ENCODE results near the gene EIF4G3. TPM values are rescaled to one million over a fixed set of nuclear protein-coding genes. Genes with fewer than 3 reads are reported as not detected.
"Not testable (repeated sequence)": the region's sequence is repeated elsewhere in the genome, so short reads cannot be mapped to it uniquely, and the experiment has no call there.

EIF4G3 gene
- total RNA-seq, 2 experiments from 2014 or later: 34.9 to 35.8 TPM

DNA sequence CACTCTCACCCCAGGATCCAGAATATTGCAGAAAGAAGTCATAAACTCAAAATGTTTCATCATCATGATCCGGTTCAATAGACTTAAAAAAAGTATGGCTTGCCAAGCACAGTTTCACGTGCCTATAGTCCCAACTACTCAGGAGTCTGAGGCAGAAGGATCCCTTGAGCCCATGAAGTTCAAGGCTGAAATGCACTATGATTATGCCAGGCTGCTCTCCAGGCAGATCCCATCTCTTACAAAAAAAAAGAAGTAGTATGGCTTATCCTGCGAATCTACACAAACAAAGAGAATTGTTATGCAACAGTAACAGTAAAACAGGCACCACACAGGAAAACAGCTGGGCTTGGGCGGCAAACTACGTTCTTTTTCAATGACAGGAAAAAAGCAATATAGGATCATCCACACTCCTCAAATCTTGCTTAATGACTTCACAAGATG lies 76.2 kb downstream of the EIF4G3 start:
- H3K4me1 Mint-ChIP-seq: peaks cover 1% of the 10 kb centered on the region
- H3K4me3 Mint-ChIP-seq: no peak overlapping the region
- H3K9me3 Mint-ChIP-seq: no peaks in the 10 kb centered on the region
- H3K36me3 Mint-ChIP-seq: peaks cover 34% of the 10 kb centered on the region
- H3K27me3 Mint-ChIP-seq: no peaks in the 10 kb centered on the region
- no peak for DNase-seq
- POLR2A ChIA-PET: no interaction called here
- no peak for ATAC-seq (ENCODE audit: low read depth)
- no peak overlapping the region for H3K27ac Mint-ChIP-seq

DNA sequence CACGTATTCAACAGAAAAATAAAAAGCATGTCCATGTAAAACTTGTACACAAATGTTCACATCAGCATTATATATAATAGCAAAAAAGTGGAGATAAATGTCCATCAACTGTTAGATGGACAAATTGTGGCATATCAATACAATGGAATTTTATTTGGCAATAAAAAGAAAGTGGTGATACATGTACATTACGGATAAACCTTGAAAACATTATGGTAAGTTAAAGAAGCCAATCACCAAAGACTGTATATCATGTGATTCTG lies 76.9 kb downstream of the EIF4G3 start:
- ATAC-seq (ENCODE audit: low read depth) (no peak), DNase-seq (no peak)
- Mint-ChIP-seq H3K36me3 (peaks cover 35% of the 10 kb centered on the region), H3K4me3 (no peak overlapping the region), H3K27me3 (no peaks in the 10 kb centered on the region), H3K27ac (no peak overlapping the region), H3K9me3 (peaks cover under 1% of the 10 kb centered on the region), H3K4me1 (peaks cover 1% of the 10 kb centered on the region)
- POLR2A ChIA-PET: no interaction called here

DNA sequence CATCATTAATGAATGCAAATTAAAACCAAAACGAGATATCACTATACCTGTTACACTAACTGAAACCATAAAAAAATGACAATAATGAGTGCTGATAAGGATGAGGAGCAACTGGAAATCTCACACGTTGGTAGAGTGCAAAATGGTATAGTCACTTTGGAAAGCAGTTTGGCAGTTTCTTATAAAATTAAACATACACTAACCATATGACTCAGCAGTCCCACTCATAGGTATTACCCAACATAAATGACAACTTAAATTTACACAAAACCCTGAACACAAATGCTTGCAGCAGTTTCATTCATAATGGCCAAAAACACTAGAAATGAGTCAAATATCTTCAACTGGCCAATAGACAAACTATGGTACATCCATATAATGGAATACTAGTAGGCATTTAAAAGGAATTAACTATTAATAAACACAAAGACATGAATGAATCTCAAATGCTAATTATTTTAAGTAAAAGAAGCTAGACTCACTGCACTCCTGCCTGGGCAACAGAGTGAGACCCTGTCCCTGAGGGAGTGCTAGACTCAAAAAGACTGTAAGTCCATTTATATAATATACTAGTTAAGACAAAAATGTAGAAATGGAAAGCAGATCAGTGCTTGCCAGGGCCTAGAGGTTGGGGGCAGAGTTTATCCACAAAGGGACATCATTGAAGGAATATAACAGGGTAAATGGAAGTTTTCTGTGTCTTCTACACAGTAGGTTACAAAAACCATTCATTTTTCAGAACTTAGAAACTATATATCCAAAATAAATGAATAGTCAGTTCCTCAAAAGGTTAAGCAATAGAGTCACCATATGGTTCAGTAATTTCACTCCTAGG lies 77.4 kb downstream of the EIF4G3 start:
- no peak for DNase-seq
- no peak overlapping the region for H3K4me3 Mint-ChIP-seq
- ATAC-seq (ENCODE audit: low read depth): no peak

DNA sequence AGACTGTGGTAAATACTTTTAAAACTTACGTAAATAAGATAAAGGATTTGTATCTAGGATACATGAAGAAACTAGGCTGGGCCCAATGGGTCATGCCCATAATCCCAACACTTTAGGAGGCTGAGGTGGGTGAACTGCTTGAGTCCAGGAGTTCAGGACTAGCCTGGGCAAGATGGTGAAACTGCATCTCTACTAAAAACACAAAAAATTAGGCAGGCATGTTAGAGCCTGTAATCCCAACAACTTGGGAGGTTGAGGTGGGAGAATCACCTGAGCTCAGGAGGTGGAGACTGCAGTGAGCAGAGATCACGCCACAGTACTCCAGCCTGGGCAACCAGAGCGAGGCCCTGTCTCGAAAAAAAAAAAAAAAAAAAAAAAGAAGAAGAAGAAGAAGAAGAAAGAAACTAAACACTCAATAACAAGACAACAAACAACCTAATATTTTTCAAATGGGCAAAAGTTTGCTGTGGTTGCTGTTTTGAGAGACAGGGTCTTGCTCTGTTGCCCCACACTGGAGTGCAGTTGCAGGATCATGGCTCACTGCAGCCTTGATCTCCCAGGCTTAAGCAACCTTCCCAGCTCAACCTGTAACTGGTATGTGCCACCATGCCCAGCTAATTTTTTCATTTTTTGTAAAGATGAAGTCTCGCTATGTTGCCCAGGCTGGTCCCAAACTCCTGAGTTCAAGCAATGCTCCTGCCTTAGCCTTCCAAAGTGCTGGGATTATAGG lies 78.3 kb downstream of the EIF4G3 start:
- POLR2A ChIA-PET: no interaction called here
- Mint-ChIP-seq H3K9me3 (peaks cover 3% of the 10 kb centered on the region), H3K27ac (no peak overlapping the region), H3K27me3 (no peaks in the 10 kb centered on the region), H3K4me1 (peaks cover 1% of the 10 kb centered on the region), H3K36me3 (peaks cover 41% of the 10 kb centered on the region), H3K4me3 (no peak overlapping the region)
- DNase-seq (no peak), ATAC-seq (ENCODE audit: low read depth) (no peak)

More for the DNA sequence above, 77.4 kb downstream of the EIF4G3 start:
- H3K4me1 Mint-ChIP-seq: peaks cover 1% of the 10 kb centered on the region
- peaks cover 3% of the 10 kb centered on the region for H3K9me3 Mint-ChIP-seq
- H3K27me3 Mint-ChIP-seq: no peaks in the 10 kb centered on the region
- POLR2A ChIA-PET: no interaction called here
- peaks cover 36% of the 10 kb centered on the region for H3K36me3 Mint-ChIP-seq
- H3K27ac Mint-ChIP-seq: no peak overlapping the region

DNA sequence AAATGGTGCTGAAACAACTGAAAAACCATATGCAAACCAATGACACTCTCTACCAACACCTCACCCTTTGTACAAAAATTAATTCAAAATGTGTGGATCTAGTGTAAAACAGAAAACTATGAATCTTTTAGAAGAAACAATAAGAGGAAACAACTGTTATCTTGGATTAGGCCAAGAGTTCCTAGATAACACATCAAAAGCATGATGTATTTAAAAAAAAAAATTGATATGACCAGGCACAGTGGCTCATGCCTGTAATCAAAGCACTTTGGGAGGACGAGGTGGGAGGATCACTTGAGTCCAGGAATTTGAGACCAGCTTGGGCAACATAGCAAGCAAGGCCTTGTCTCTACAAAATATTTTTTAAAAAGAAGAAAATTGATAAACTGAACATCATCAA lies 79.0 kb downstream of the EIF4G3 start:
- POLR2A ChIA-PET: no interaction called here
- peaks cover 3% of the 10 kb centered on the region for H3K9me3 Mint-ChIP-seq
- H3K36me3 Mint-ChIP-seq: peaks cover 43% of the 10 kb centered on the region
- peaks cover 1% of the 10 kb centered on the region for H3K4me1 Mint-ChIP-seq
- no peak for DNase-seq
- no peak overlapping the region for H3K4me3 Mint-ChIP-seq
- no peak for ATAC-seq (ENCODE audit: low read depth)
- no peaks in the 10 kb centered on the region for H3K27me3 Mint-ChIP-seq
- no peak overlapping the region for H3K27ac Mint-ChIP-seq

DNA sequence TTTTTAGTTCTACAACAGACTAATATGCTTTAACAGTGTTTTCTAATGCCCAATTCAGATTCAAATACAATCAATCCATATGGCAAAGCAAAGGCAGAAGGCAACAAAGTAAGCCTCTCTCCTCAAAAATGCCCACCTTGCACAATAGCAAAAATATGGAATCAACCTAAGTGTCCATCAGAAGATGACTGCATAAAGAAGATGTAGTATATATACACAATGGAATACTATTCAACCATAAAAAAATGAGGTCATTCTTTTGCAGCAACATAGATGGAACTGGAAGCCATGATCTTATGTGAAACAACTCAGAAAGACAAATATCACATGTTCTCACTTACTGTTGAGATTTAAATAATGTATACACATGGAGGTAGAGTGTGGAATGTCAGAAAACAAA lies 80.7 kb downstream of the EIF4G3 start:
- H3K27ac Mint-ChIP-seq: no peak overlapping the region
- DNase-seq: no peak

DNA sequence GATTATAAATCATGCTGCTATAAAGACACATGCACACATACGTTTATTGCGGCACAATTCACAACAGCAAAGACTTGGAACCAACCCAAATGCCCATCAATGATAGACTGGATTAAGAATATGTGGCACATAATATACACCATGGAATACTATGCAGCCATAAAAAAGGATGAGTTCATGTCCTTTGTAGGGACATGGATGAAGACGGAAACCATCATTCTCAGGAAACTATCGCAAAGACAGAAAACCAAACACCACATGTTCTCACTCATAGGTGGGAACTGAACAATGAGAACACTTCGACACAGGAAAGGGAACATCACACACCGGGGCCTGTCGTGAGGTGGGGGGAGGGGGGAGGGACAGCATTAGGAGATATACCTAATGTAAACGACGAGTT lies 82.4 kb downstream of the EIF4G3 start:
- POLR2A ChIA-PET; DNase-seq; H3K27me3 Mint-ChIP-seq; H3K27ac Mint-ChIP-seq; H3K4me3 Mint-ChIP-seq; H3K9me3 Mint-ChIP-seq; ATAC-seq (ENCODE audit: low read depth): not testable (repeated sequence)
- Mint-ChIP-seq H3K36me3 (peaks cover 41% of the 10 kb centered on the region), H3K4me1 (peaks cover 13% of the 10 kb centered on the region)

More for the DNA sequence above, 80.7 kb downstream of the EIF4G3 start:
- Mint-ChIP-seq H3K9me3 (peaks cover 3% of the 10 kb centered on the region), H3K27me3 (no peaks in the 10 kb centered on the region), H3K4me1 (peaks cover 4% of the 10 kb centered on the region), H3K4me3 (no peak overlapping the region), H3K36me3 (peaks cover 51% of the 10 kb centered on the region)
- POLR2A ChIA-PET: no interaction called here
- no peak for ATAC-seq (ENCODE audit: low read depth)

DNA sequence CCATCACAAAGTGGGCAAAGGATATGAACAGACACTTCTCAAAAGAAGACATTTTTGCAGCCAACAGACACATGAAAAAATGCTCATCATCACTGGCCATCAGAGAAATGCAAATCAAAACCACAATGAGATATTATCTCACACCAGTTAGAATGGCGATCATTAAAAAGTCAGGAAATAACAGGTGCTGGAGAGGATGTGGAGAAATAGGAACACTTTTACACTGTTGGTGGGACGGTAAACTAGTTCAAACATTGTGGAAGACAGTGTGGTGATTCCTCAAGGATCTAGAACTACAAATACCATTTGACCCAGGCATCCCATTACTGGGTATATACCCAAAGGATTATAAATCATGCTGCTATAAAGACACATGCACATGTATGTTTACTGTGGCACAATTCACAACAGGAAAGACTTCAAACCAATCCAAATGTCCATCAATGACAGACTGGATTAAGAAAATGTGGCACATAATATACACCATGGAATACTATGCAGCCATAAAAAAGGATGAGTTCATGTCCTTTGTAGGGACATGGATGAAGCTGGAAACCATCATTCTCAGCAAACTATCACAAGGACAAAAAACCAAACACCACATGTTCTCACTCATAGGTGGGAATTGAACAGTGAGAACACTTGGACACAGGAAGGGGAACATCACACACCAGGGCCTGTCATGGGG lies 83.3 kb downstream of the EIF4G3 start:
- H3K27ac Mint-ChIP-seq: not testable (repeated sequence)
- peaks cover 42% of the 10 kb centered on the region for H3K36me3 Mint-ChIP-seq

DNA sequence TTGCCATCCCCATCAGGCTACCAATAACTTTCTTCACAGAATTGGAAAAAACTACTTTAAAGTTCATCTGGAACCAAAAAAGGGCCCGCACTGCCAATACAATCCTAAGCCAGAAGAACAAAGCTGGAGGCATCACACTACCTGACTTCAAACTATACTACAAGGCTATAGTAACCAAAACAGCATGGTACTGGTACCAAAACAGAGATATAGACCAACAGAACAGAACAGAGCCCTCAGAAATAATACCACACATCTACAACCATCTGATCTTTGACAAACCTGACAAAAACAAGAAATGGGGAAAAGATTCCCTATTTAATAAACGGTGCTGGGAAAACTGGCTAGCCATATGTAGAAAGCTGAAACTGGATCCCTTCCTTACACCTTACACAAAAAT lies 84.2 kb downstream of the EIF4G3 start:
- H3K4me3 Mint-ChIP-seq; H3K9me3 Mint-ChIP-seq; ATAC-seq (ENCODE audit: low read depth); DNase-seq; H3K27me3 Mint-ChIP-seq; H3K27ac Mint-ChIP-seq; POLR2A ChIA-PET: not testable (repeated sequence)
- peaks cover 45% of the 10 kb centered on the region for H3K36me3 Mint-ChIP-seq
- H3K4me1 Mint-ChIP-seq: peaks cover 14% of the 10 kb centered on the region

More for the DNA sequence above, 83.3 kb downstream of the EIF4G3 start:
- H3K4me3 Mint-ChIP-seq; DNase-seq; ATAC-seq (ENCODE audit: low read depth); H3K27me3 Mint-ChIP-seq; POLR2A ChIA-PET; H3K9me3 Mint-ChIP-seq: not testable (repeated sequence)
- peaks cover 14% of the 10 kb centered on the region for H3K4me1 Mint-ChIP-seq

DNA sequence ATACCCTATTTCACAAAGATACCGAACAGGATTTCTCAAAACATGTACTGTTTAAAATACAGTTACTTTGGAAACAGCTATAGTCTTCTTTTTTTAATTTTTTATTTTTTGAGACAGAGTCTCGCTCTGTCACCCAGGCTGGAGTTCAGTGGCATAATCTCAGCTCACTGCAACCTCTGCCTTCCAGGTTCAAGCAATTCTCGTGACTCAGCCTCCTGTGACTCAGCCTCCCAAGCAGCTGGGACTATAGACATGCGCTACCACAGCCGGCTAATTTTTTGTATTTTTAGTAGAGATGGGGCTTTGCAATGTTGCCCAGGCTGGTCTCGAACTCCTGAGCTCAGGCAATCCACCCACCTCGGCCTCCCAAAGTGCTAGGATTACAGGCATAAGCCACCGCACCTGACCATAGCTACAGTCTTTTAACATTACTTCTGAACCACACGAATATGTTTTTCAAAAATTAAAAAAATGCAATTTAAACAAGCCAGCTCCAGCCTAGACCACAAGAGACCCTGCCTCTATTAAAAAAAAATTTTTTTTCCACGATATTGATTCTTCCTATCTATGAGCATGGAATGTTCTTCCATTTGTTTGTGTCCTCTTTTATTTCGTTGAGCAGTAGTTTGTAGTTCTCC lies 85.5 kb downstream of the EIF4G3 start:
- H3K27ac Mint-ChIP-seq; H3K9me3 Mint-ChIP-seq; ATAC-seq (ENCODE audit: low read depth); DNase-seq; POLR2A ChIA-PET; H3K4me3 Mint-ChIP-seq; H3K27me3 Mint-ChIP-seq: not testable (repeated sequence)
- H3K36me3 Mint-ChIP-seq: peaks cover 49% of the 10 kb centered on the region
- H3K4me1 Mint-ChIP-seq: peaks cover 14% of the 10 kb centered on the region

DNA sequence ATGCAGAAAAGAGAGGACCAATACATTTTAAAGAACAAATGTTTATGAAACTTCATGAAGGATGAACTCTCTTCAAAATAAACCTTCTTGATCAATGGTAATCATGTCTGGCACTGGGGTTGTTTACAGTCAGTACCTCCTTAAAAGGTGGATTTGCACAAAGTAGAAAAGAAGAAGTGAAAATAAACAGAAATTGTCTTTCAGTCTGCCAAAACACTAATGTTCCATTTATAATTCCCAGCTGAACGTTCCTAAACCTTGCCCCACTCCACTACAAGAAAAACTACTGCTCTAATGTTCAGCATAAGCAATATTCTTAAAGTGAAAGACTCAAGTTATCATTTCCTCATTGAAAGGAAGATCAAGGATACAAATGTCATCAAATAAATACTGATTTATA lies 86.2 kb downstream of the EIF4G3 start:
- Mint-ChIP-seq H3K9me3 (peaks cover 3% of the 10 kb centered on the region), H3K27me3 (no peaks in the 10 kb centered on the region), H3K27ac (no peak overlapping the region), H3K4me1 (peaks cover 14% of the 10 kb centered on the region), H3K4me3 (no peak overlapping the region), H3K36me3 (peaks cover 52% of the 10 kb centered on the region)
- POLR2A ChIA-PET: no interaction called here
- ATAC-seq (ENCODE audit: low read depth) (no peak), DNase-seq (no peak)

DNA sequence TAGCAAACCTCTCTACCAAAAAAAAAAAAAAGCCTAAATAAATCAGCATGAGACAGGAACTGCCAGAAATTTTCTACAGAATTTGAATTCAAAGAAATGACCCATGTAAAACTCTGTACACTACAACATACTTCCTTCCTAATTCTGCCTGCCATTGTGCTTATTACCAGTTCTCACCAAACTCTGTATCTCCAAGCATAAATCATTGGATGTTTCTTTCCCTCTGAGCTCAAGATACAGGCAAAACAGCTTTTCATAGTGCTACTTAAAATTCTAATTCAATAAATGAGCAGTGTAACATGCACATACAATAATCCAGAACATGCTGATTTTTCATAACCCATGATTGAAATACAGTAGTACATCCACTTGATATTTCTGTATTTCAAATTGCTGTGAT lies 87.0 kb downstream of the EIF4G3 start:
- DNase-seq (no peak), ATAC-seq (ENCODE audit: low read depth) (no peak)
- Mint-ChIP-seq H3K4me1 (peaks cover 14% of the 10 kb centered on the region), H3K4me3 (no peak overlapping the region), H3K27me3 (no peaks in the 10 kb centered on the region), H3K27ac (no peak overlapping the region), H3K9me3 (peaks cover 2% of the 10 kb centered on the region), H3K36me3 (peaks cover 51% of the 10 kb centered on the region)
- POLR2A ChIA-PET: no interaction called here

DNA sequence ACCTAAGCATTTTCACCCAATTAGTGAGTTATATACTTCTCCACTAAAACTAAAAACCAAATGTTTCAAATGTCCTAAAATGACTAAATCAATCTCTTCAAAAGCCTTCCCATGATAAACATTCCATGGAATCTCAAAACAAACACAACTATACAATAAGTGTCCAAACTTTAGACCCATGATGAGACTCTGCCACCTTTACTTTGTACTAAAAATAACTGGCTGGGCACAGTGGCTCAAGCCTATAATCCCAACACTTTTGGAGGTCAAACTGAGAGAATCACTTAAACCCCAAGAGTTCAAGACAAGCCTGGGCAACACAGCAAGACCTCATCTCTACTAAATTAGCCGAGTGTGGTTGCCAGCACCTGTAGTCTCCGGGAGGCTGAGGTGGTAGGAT lies 87.4 kb downstream of the EIF4G3 start:
- Mint-ChIP-seq H3K4me1 (peaks cover 17% of the 10 kb centered on the region), H3K36me3 (peaks cover 53% of the 10 kb centered on the region), H3K9me3 (peaks cover under 1% of the 10 kb centered on the region), H3K27me3 (no peaks in the 10 kb centered on the region), H3K27ac (no peak overlapping the region), H3K4me3 (no peak overlapping the region)
- DNase-seq (no peak), ATAC-seq (ENCODE audit: low read depth) (no peak)
- POLR2A ChIA-PET: no interaction called here

All from activated naive CD8-positive, alpha-beta T cell treated with anti-CD3 and anti-CD28 coated beads, Interleukin-2, amount 10 ng/mL, durations not matched to agents 7 days and 5 days (primary cell).